ENCODE results near the gene TMEM88. TPM values are rescaled to one million over a fixed set of nuclear protein-coding genes. Genes with fewer than 3 reads are reported as not detected.

The TMEM88 gene
- 8.9 and 11.3 TPM in 2 replicates for total RNA-seq (2021)
- long read RNA-seq, transcript TMEM88-201 (2 exons, 875 nt), result major isoform, 5 of 6 reads
- long read RNA-seq, partial matches to known transcripts, result 0 of 6 reads
- long read RNA-seq, other reads (novel, unspliced or antisense), result 0 of 6 reads

GRCh38 chr17:7854851-7855659 lies at the start of gene TMEM88:
TMEM88 (plus strand) TSS chr17:7855066; CDS start chr17:7855075, 9 bp downstream.
- H3K79me2 ChIP-seq (ENCODE audit: insufficient read depth, low read length), result no peaks in the 10 kb centered on the region
- no peaks in the 10 kb centered on the region for H3K79me1 ChIP-seq (ENCODE audit: insufficient read depth, low read depth, low read length, poor library complexity, severe bottlenecking)
- H4K91ac ChIP-seq (ENCODE audit: insufficient read length, low read depth, low read length), result no peak within 1 kb of the TSS
- TF ChIP-seq CTCF (conservative IDR thresholded peaks at IDR 0.05), result no peak
- no CpG with 5 or more reads among the region's 57 CpGs for WGBS (ENCODE audit: extremely low coverage, insufficient read length, low lambda C conversion rate)
- H3K23ac ChIP-seq (ENCODE audit: insufficient read length, low read depth, low read length), result no peak within 1 kb of the TSS
- H3K56ac ChIP-seq (ENCODE audit: insufficient read length, low read depth, low read length), result no peak within 1 kb of the TSS
- Mint-ChIP-seq H3K4me3 (peak within 1 kb of the TSS in 1 of 2 experiments; percentile 30), H3K36me3 (ENCODE audit: insufficient read depth in 1 of 3, low read depth in 3 of 3) (peaks cover 0 to 36% (median 18%) of the 10 kb centered on the region in 3 experiments; a peak in 4 of 7 replicates), H3K4me1 (peaks cover 24 to 39% of the 10 kb centered on the region in 2 experiments), H3K9me3 (0 out of 5 replicates have a peak, but pooled peaks cover 0 to 3% of the 10 kb centered on the region in 2 experiments), H3K27ac (peak within 1 kb of the TSS in 1 of 3 experiments; percentile 59; a peak in 2 of 7 replicates), H3K27me3 (ENCODE audit: low read depth) (peaks cover 18% of the 10 kb centered on the region)
- no peaks in the 10 kb centered on the region for H3K9me3 ChIP-seq (ENCODE audit: control insufficient read depth, low read depth, low read length)
- H2BK120ac ChIP-seq (ENCODE audit: low read depth, low read length, poor library complexity, severe bottlenecking), result no peak within 1 kb of the TSS
- no peak within 1 kb of the TSS for H3K4ac ChIP-seq (ENCODE audit: low read depth, low read length)
- no peak within 1 kb of the TSS for H2AFZ ChIP-seq (ENCODE audit: low read length)
- peaks cover 30% of the 10 kb centered on the region; the same call in 1 of the 2 replicates for H3K27me3 ChIP-seq (ENCODE audit: insufficient read depth, low read length)
- peak within 1 kb of the TSS; percentile 21; the same call in 1 of the 2 replicates for H3K14ac ChIP-seq (ENCODE audit: insufficient read depth, low read length)
- no peak within 1 kb of the TSS for H2BK12ac ChIP-seq (ENCODE audit: insufficient read length, low read depth, low read length)
- H3K9ac ChIP-seq (ENCODE audit: extremely low read depth, insufficient read length, low read length), result no peak within 1 kb of the TSS
- H3K23me2 ChIP-seq (ENCODE audit: insufficient read length, low read depth, low read length, poor library complexity, severe bottlenecking), result peaks cover 36% of the 10 kb centered on the region
- no peaks in the 10 kb centered on the region; the same call in 1 of the 2 replicates for H3K4me1 ChIP-seq (ENCODE audit: insufficient read depth, low read length)
- no peak within 1 kb of the TSS for H4K8ac ChIP-seq (replicated peaks; ENCODE audit: insufficient read length, low read depth, low read length)
- H2AK5ac ChIP-seq (ENCODE audit: insufficient read length, low read length), result no peak within 1 kb of the TSS
- H4K5ac ChIP-seq (ENCODE audit: insufficient read length, low read depth, low read length), result no peak within 1 kb of the TSS
- H3K4me2 ChIP-seq (ENCODE audit: insufficient read depth, insufficient read length, low read length), result peak within 1 kb of the TSS; percentile 97
- no peak within 1 kb of the TSS for H2BK20ac ChIP-seq (ENCODE audit: low read depth, low read length, poor library complexity, severe bottlenecking)
- no peaks in the 10 kb centered on the region for H4K20me1 ChIP-seq (ENCODE audit: control insufficient read depth, insufficient read depth, insufficient read length)
- no peak within 1 kb of the TSS for H3K18ac ChIP-seq (ENCODE audit: insufficient read length, low read depth, low read length)
- no peak within 1 kb of the TSS for H2BK5ac ChIP-seq (ENCODE audit: insufficient read length, low read length)
- no peak within 1 kb of the TSS for H2BK15ac ChIP-seq (ENCODE audit: low read depth, low read length)
- DNase-seq, result peak; percentile 81
- H3K27ac ChIP-seq (ENCODE audit: insufficient read length, low read depth, low read length), result no peak within 1 kb of the TSS
- no peak within 1 kb of the TSS for H3T11ph ChIP-seq (ENCODE audit: low read length)
